Amniotic epithelial cell (primary cell): ENCODE measurements around the gene AKAP1.
"Not testable (repeated sequence)": the region's sequence is repeated elsewhere in the genome, so short reads cannot be mapped to it uniquely, and the experiment has no call there.

Source experiments
- DNase-seq: peaks from one replicate; pipeline ENCODE4 v3.0.0-alpha.2; 2010; ENCODE audit warnings: low read depth

The AKAP1 gene

DNA sequence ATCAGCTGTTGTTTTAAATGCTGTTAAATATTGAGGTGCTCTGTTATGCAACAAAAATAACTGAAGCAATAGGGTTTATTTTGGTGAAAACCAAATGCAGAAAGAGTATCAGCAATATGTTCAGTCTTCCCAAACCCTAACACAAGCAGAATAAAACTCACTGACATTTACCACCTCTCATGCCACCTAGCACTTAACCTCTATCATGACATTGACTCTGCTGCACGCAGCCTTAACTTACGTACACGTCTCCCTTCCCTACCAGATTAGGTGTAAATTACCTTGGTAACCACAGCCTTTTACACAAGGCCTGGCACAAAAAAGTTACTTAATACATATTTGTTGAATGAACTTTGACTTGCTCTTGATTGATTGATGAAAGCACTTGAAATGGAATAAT, 9.9 kb upstream of the AKAP1 start:
- DNase-seq = no peak

DNA sequence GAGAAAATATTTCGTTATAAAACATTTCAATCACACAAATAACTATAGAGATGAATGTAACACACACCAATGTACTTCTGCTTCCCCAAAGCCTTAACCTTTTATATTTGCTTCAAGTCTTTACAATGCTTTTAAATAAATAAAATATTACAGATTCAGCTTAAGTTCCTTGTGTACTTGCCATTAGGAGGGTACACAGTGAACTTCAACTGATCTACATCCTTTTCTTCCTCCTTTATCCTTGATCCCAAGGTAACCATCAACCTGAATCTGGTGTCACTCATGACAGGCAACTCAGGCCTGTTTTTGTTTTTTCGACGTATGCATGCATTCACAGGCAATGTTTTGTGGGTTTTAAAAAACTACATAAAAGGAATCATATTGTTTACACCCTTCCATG, 9.3 kb upstream of the AKAP1 start:
- DNase-seq = no peak

GRCh38 chr17:57077000-57077399, 8.0 kb upstream of the AKAP1 start:
- no peak for DNase-seq

DNA sequence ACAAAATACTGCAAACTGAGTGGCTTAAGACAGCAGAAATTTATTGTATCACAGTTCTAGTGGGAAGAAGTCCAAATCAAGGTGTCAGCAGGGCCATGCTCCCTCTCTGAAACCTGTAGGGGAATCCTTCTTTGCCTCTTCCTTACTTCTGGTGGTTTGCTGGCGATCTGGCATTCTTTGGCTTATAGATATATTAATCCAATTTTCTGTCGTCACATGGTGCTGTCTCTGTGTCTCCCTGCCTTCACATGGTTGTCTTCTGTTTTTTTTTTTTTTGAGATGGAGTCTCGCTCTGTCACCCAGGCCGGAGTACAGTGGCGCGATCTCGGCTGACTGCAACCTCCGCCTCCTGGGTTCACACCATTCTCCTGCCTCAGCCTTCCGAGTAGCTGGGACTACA, 6.8 kb upstream of the AKAP1 start:
- no peak for DNase-seq

DNA sequence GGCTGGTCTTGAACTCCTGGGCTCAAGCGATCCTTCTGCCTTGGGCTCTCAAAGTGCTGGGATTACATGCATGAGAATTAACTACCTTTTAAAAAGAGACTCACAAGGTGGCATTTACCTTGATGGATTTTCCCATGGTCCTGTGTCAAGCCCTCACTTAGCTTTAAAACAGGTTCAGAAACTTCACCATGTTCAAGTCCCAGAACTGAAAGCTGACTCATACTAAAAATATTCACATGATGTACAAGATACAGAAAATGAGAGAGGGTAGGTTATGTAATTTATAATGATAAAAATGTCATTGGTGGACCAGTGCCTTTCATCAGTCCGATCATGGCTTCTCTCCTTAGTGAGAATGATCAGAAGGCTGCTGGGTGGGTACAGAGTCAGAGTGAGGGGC, 4.3 kb upstream of the AKAP1 start:
- peak; percentile 25 for DNase-seq

DNA sequence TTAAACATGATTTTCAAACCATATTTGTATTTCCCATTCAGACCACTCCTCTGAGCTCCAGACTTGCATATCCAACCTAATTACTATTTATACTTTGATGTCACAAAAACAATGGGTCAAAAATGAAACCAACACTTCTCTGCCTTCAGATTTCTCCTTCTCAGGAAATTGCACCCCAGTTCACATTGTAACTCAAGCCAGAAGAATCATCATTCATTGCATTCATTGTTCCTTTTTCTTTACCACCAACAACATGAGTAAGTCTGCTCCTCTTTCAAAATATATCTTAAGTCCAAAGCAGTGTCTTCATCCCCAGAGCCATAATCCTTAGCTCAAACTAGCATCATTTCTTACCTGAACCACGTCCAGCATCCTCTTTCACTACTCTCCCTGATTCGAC, 2.6 kb upstream of the AKAP1 start:
- DNase-seq = no peak

DNA sequence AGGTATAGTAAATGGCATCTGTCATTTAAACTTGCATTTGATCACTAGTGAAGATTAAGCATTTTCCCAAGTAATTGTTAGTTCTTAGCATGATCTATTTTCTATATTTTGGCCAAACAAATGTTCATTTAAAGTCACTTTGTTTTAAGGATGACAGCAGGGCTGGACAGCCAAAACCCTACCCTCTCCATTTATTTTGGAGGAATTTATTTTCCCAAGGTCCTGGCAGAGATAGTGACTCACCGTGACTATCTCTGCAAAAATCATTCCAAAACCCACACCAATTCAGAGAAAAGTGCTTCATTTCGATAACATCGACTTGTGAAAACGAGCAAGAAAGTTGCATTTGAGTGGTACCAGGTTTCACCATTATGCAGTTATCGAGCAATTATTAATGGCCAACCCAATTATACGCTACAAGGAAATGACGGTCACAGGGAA, 665 bp upstream of the AKAP1 start:
- DNase-seq = peak; percentile 11

- DNase-seq = peak; percentile 21
These were observed 512 bp downstream of the AKAP1 start for GRCh38 chr17:57085448-57086068.

DNA sequence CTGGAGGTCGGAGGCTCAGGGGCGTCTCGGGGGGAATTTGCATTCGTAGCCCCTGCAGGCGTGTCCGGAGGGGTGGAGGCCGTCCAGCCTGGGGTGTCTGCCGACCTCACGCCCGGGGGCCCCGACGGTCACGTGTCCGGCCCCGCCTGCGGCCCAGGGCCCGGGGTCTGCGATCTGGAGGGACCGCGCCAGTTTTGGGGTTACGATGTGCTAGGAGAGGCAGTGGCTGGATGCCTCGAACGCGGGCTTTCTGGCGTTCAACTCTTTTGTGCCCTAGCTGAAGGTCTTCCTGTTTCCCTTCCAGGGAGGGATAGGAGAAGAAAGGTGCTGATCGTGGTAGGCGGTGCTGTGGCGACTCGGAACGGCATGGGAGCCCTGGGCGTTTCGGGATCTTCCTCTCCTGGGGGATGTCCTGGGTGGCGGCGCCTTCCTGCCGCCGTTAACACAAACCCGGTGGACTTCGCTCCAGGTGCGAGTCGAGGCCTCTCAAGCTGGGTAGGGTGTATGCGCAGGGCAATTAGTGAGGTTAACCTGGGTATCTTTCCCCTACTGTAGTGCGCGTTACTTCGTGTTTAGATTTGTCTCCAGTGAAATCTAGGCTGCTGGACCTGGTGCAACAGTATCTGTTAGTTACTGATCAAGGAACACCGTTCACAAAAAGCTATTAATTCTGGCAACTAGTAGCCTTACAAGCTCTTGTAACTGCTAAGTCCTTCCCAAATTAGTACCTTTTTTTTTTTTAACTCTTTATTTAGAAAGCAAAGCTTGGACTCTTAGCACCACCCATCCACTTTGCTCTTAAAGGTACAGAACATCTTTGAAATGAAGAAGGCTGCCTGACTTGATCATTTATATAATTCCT, 1.3 kb downstream of the AKAP1 start:
- no peak for DNase-seq

GRCh38 chr17:57088298-57088697, 3.3 kb downstream of the AKAP1 start:
- DNase-seq = no peak

DNA sequence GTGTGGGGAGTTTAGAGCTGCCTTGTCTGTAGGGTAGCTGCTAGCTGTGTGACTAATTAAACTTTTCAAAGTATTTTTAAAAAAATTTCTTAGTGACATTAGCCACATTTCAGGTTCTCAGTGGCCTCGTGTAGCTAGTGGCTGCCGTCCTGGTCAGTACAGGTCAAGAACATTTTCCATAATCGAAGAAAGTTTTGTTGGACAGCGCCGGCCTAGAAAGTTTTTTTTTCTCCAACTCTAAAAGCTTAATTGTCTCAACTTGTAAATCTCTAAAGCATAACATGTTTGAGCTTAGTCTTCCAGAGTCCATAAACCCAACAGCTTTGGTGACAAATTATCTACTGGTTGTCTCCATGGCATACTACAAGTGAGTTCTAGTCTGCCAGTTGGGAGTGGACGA, 4.3 kb downstream of the AKAP1 start:
- DNase-seq = no peak

- DNase-seq = peak; percentile 71
These were observed 5.6 kb downstream of the AKAP1 start for GRCh38 chr17:57090560-57091185.

DNA sequence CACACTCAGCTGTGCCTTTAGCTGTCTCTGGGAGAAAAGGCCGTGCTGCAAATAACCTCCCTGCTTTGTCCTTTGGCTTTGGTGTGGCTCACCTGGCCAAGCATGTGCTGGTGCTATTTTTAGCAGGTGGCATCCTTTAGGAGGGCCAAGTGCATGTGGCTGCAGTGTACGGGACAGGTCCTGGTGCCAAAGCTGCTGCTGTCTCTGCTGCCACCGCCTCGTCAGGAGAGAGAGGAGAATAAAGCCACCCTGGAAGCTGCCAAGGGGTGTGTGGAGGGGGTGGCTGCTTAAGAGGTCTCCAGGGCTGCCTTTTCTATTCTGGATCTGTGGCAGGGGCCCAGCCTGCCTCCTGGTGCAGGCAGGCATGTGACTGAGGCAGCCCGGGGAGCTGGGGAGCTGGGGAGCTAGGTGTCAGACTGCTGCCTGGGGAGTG, 6.2 kb downstream of the AKAP1 start:
- no peak for DNase-seq

GRCh38 chr17:57092171-57092570, 7.1 kb downstream of the AKAP1 start:
- DNase-seq = no peak

GRCh38 chr17:57092779-57093178, 7.7 kb downstream of the AKAP1 start:
- no peak for DNase-seq

DNA sequence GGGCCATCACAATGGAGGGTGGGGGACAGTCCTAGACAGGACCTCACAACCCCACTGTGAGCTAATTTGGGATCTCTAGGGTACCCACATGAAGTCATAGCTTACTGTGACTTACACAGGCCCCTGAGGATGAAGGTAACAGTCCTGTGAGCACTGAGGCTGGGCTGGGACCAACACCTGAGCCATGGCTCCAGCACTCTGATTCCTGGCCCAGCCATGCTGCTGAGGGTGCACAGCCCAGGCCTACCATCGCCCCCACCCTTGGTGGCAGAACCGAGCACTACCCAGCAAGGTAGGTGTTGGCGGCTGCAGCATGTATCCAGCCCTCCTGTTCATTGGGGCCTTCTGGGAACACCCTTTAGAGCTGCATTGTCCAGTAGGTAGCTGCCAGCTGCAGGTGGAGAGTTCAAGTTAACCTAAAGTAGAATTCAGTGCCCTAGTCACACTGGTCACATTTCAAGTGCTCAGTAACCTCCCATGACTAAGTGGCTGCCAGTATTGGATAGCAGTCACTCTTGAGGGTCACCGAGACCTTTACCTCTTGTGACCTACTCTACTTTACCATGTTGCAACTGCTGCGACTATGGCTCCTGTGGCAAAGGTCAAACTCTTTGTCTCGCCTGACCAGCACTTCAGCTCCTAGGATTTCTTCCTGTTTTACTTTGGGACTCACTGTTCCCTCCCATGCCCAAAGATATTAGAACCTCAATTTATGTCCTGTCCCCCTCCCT, 11.6 kb downstream of the AKAP1 start:
- DNase-seq = no peak

GRCh38 chr17:57097832-57098421, 12.9 kb downstream of the AKAP1 start:
- peak; percentile 54 for DNase-seq

DNA sequence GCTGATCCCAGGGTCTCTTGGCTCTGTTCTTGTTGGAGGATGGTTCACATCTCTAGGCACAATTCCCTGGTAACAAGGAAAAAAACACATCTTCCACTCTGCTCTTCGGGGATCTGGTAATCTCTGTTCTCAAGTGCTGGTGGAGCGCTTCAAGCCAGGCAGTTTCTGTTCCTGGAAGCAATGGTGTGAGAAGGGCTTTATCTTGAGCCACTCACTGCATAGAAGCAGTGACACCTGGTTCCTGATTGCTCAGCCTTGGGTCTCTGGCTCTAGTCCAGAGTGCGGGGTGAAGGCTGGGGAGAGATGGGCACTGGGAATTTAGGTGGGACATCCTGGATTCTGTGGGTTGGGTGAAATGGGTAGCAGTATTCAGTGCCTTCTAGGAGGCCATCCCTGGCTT, 14.1 kb downstream of the AKAP1 start:
- DNase-seq = no peak

DNA sequence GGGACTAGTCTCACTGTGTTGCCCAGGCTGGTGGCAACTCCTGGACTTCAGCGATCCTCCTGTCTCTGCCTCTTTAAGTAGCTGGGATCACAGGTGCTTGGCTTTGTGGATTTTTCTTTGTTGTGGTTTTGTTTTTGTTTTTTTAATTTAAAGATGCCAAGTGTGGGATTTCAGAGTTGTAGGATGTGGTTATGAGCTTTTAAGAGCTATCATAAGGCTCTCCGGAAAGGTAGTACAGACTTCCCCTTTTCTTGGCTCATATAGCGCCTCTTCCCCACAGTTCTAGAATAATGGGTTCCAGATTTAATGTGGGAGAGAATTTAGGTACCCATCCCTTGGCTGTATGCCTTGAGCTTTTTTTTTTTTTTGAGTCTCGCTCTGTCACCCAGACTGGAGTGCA, 17.1 kb downstream of the AKAP1 start:
- DNase-seq = no peak

DNA sequence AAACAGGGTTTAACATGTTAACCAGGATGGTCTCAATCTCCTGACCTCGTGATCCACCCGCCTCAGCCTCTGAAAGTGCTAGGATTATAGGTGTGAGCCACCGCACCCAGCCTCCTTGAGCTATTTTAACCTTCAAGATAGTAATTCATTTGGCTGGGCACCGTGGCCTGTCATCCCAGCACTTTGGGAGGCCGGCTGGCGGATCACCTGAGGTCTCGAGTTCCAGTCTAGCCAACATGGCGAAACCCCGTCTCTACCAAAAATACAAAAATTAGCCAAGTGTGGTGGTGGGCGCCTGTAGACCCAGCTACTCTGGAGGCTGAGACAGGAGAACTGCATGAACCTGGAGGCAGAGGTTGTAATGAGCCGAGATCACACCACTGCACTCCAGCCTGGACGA, 17.6 kb downstream of the AKAP1 start:
- DNase-seq = not testable (repeated sequence)

DNA sequence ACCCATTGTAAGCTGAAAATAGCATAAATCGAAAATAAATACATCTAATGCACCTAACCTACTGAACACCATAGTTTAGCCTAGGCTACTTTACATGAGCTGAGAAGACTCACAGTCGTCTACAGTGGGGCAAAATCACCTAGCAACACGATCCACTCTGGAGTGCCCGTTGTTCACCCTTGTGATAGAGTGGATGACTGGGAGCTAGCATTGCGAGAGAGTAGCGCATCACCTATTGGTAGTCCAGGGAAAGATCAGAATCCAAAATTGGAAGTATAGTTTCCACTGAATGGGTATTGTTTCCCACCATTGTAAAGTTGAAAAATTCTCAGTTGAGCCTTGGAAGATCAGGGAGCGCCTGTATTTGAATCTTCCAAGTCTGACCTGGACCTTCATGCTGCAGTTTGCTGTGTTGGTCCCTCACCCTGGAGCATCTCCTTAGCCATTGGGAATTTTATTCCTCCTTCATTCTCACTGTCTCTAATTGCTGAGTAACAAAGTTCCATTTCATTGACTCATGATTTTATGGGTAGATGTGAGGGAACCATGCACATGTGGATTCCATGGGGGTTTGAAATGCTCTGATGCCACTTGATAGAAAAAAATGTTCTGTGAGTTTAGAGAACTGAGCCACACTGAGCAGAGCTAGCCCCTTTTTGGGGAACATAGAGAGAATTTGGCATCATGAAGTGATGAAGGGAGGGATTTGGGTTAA, 19.6 kb downstream of the AKAP1 start:
- peak; percentile 8 for DNase-seq
